Ectodermal cell (in vitro differentiated cells): ENCODE results near the gene SSR4.

Experiments
- H3K27ac ChIP-seq: 2 replicates; pipeline ENCODE4 v1.7.0; 2013; ENCODE audit warnings: mild to moderate bottlenecking, low read depth, low read length; ENCODE audit not compliant: insufficient read depth, poor library complexity, severe bottlenecking
- H3K27me3 ChIP-seq: 2 replicates; pipeline ENCODE4 v1.7.0; 2013; ENCODE audit warnings: mild to moderate bottlenecking, low read length; ENCODE audit not compliant: insufficient read depth, control insufficient read depth, poor library complexity, severe bottlenecking
- H3K36me3 ChIP-seq: one replicate; pipeline ENCODE4 v1.7.0; 2013; ENCODE audit warnings: low read length; ENCODE audit not compliant: control insufficient read depth, insufficient read depth
- H3K4me1 ChIP-seq: one replicate; pipeline ENCODE4 v1.7.0; 2013; ENCODE audit warnings: low read length; ENCODE audit not compliant: control insufficient read depth, insufficient read depth
- H3K4me3 ChIP-seq: 2 replicates; pipeline ENCODE4 v1.7.0; 2013; ENCODE audit warnings: low read depth, low read length, control low read depth; ENCODE audit not compliant: insufficient read depth
- H3K9me3 ChIP-seq: 2 replicates; pipeline ENCODE4 v1.7.0; 2013; ENCODE audit warnings: mild to moderate bottlenecking, low read length, moderate library complexity; ENCODE audit not compliant: control insufficient read depth
- WGBS, 2 experiments: methylation state at CpG; one replicate each; pipeline ENCODE4 v1.1.7; 2013; ENCODE audit warnings: missing lambda C conversion rate in 2 of 2; 5-methylcytosine and 5-hydroxymethylcytosine counted together

SSR4 gene

GRCh38 chrX:153830640-153831428 lies 36.4 kb downstream of the SSR4 start:
- no peaks in the 10 kb centered on the region for H3K9me3 ChIP-seq
- no peaks in the 10 kb centered on the region for H3K36me3 ChIP-seq
- H3K27me3 ChIP-seq = peaks cover 41% of the 10 kb centered on the region
- H3K4me3 ChIP-seq = peak overlapping the region; percentile 27
- 1% methylated on average over 98 to 101 of the region's 102 CpGs for WGBS, 2 experiments
- peaks cover 3% of the 10 kb centered on the region for H3K4me1 ChIP-seq
- H3K27ac ChIP-seq = no peak overlapping the region

GRCh38 chrX:153831429-153832150 lies 37.1 kb downstream of the SSR4 start:
- Histone ChIP-seq H3K36me3 (no peaks in the 10 kb centered on the region), H3K4me3 (peak overlapping the region; percentile 27), H3K27ac (no peak overlapping the region), H3K9me3 (no peaks in the 10 kb centered on the region), H3K4me1 (peaks cover 3% of the 10 kb centered on the region), H3K27me3 (peaks cover 41% of the 10 kb centered on the region)
- 58 to 62% methylated on average over 23 of the region's 23 CpGs for WGBS, 2 experiments

- WGBS, 2 experiments = 81 to 82% methylated on average over 10 of the region's 10 CpGs
- peaks cover 3% of the 10 kb centered on the region for H3K4me1 ChIP-seq
- H3K27me3 ChIP-seq = peaks cover 37% of the 10 kb centered on the region
- H3K9me3 ChIP-seq = no peaks in the 10 kb centered on the region
- no peak overlapping the region for H3K27ac ChIP-seq
- no peak overlapping the region for H3K4me3 ChIP-seq
- H3K36me3 ChIP-seq = no peaks in the 10 kb centered on the region
Measured at GRCh38 chrX:153832728-153833127, 38.3 kb downstream of the SSR4 start.

DNA sequence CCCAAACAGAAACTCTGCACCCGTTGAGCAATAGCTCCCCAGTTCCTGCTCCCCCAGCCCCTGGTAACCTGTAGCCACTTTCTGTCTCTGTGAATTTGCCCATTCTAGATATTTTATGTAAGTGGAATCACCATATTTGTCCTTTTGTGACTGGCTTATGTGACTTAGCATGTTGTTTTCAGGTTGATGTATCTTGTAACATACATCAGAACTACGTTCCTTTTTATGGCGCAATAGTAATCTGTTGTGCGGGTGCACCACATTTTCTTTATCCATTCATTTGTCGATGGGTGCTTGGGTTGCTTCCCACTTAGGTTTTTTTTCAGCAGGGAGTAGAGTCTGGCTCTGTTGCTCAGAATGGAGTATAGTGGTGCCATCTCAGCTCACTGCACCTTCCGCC lies 42.5 kb downstream of the SSR4 start:
- H3K4me1 ChIP-seq = no peaks in the 10 kb centered on the region
- no peaks in the 10 kb centered on the region for H3K9me3 ChIP-seq
- peaks cover 2% of the 10 kb centered on the region for H3K27me3 ChIP-seq
- H3K27ac ChIP-seq = no peak overlapping the region
- 87 to 100% methylated on average over 6 of the region's 6 CpGs for WGBS, 2 experiments
- no peak overlapping the region for H3K4me3 ChIP-seq
- H3K36me3 ChIP-seq = no peaks in the 10 kb centered on the region

DNA sequence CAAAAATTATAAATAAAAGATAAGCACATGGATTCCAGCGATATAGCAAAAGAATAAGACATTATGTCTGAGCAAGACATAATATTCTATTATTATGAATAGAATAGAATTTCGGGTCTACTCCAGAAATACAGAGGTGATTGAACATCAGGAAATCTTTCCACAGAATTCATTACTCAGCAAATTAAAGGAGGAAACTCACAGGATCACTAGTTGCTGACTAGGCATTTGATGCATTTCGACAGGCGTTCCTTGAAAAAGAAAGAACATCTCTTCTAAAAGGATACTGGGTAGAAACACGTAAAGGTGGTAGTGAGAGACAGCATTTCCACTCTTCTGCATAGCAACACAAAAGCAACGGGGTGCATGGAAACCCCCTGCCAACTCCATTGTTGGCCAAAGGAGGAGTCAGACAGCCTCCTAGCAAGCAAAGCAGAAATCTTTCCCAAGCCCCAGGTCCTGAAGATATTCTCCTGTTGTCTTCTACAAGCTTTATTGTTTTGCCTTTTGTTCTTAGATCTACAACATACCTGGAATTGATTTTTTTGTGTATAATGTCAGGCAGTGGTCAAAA lies 50.1 kb downstream of the SSR4 start:
- no peaks in the 10 kb centered on the region for H3K36me3 ChIP-seq
- H3K27ac ChIP-seq = no peak overlapping the region
- 0 to 4% methylated on average over 1 to 5 of the region's 6 CpGs for WGBS, 2 experiments
- peaks cover 5% of the 10 kb centered on the region for H3K27me3 ChIP-seq
- no peaks in the 10 kb centered on the region for H3K4me1 ChIP-seq
- no peak overlapping the region for H3K4me3 ChIP-seq
- no peaks in the 10 kb centered on the region for H3K9me3 ChIP-seq

DNA sequence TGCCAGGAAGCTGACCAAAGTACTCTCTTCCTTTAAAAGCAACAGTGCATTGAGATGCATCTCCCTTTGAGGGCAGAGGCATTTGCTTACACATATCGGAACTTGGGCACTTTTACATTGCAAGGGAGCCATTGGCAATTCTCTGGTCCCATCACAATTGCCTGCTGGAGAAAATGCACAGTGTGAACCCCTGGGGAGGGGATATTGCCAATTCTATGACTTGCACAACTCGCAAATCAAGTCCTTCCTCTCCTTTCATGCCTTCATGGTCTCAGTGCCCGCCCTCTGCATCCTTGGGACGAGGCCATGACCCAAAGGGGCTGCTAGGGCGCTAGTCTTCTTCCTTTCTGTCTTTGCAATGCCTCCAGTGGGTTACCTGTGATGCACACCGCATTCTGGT lies 50.7 kb downstream of the SSR4 start:
- no peak overlapping the region for H3K4me3 ChIP-seq
- WGBS, 2 experiments = 7 to 11% methylated on average over 5 of the region's 6 CpGs
- no peaks in the 10 kb centered on the region for H3K36me3 ChIP-seq
- no peaks in the 10 kb centered on the region for H3K4me1 ChIP-seq
- peaks cover 5% of the 10 kb centered on the region for H3K27me3 ChIP-seq
- no peak overlapping the region for H3K27ac ChIP-seq
- H3K9me3 ChIP-seq = no peaks in the 10 kb centered on the region

GRCh38 chrX:153845842-153846241 lies 51.4 kb downstream of the SSR4 start:
- no peaks in the 10 kb centered on the region for H3K9me3 ChIP-seq
- WGBS, 2 experiments = 13 to 31% methylated on average over 2 to 3 of the region's 3 CpGs
- H3K36me3 ChIP-seq = no peaks in the 10 kb centered on the region
- H3K27me3 ChIP-seq = peaks cover 5% of the 10 kb centered on the region
- no peak overlapping the region for H3K4me3 ChIP-seq
- H3K4me1 ChIP-seq = no peaks in the 10 kb centered on the region
- no peak overlapping the region for H3K27ac ChIP-seq
